GM19035 (cell line): ENCODE data around the gene FRAT1.

Source experiments
- ATAC-seq: cut with Tn5 transposase; IDR thresholded peaks from one replicate; pipeline ENCODE4 v1.9.1; 2021; ENCODE audit not compliant: unreplicated experiment

The FRAT1 gene

GRCh38 chr10:97307866-97308780 is 10.9 kb upstream of the FRAT1 start:
- no peak for ATAC-seq

GRCh38 chr10:97311111-97311626 is 7.9 kb upstream of the FRAT1 start:
- ATAC-seq, result no peak

GRCh38 chr10:97312897-97313296 is 6.2 kb upstream of the FRAT1 start:
- ATAC-seq, result no peak

- no peak for ATAC-seq
These were observed 4.4 kb upstream of the FRAT1 start for GRCh38 chr10:97314671-97315070.

GRCh38 chr10:97319671-97320479 is 804 bp downstream of the FRAT1 start:
- peak; percentile 24 for ATAC-seq

GRCh38 chr10:97320480-97321031 is 1.5 kb downstream of the FRAT1 start:
- ATAC-seq, result no peak

GRCh38 chr10:97321032-97321803 is 2.1 kb downstream of the FRAT1 start:
- no peak for ATAC-seq

GRCh38 chr10:97321804-97322190 is 2.7 kb downstream of the FRAT1 start:
- no peak for ATAC-seq

GRCh38 chr10:97323501-97323900 is 4.4 kb downstream of the FRAT1 start:
- ATAC-seq, result no peak

- ATAC-seq, result no peak
These were observed 6.7 kb downstream of the FRAT1 start for GRCh38 chr10:97325754-97326153.

- ATAC-seq, result no peak
These were observed 8.6 kb downstream of the FRAT1 start for GRCh38 chr10:97327348-97328294.

GRCh38 chr10:97328646-97329453 is 9.8 kb downstream of the FRAT1 start:
- no peak for ATAC-seq

GRCh38 chr10:97329766-97330165 is 10.7 kb downstream of the FRAT1 start:
- ATAC-seq, result no peak

- no peak for ATAC-seq
These were observed 12.2 kb downstream of the FRAT1 start for GRCh38 chr10:97331153-97331703.

- ATAC-seq, result no peak
These were observed 13.7 kb downstream of the FRAT1 start for GRCh38 chr10:97332591-97333350.

GRCh38 chr10:97333351-97333600 is 14.2 kb downstream of the FRAT1 start:
- no peak for ATAC-seq

- peak; percentile 34 for ATAC-seq
These were observed 14.7 kb downstream of the FRAT1 start for GRCh38 chr10:97333601-97334369.
